HS-5 (cell line): ENCODE measurements around the gene SPATA46.

Experiments used
- DNase-seq: peaks from one replicate; pipeline ENCODE4 v3.0.0-alpha.2; 2012; ENCODE audit warnings: low read depth

Gene SPATA46

GRCh38 chr1:162391790-162392563, 15.3 kb upstream of the SPATA46 start:
- no peak for DNase-seq

GRCh38 chr1:162390396-162391185, 13.9 kb upstream of the SPATA46 start:
- no peak for DNase-seq

DNA sequence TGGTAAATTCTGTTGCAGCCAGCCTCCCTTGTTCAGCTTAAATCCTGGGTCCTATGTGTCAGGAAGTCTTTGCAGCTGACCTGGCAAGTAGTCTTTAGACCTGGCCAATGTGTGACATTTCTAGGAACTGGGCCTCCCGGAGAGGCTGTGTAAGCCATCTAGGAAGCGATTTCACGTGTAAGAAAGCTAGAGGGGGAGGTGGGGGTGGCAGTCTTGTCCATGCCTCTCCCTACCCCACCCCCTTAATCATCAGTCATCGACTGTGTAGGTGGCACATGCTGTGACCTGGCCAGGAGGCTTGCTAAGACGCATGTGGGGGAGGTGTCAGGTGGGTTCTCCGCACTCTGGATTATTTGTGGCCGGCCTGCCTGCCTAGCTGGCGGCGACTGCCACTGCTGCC, 13.3 kb upstream of the SPATA46 start:
- no peak for DNase-seq

- DNase-seq: no peak
Measured at GRCh38 chr1:162389021-162389818, 12.6 kb upstream of the SPATA46 start.

GRCh38 chr1:162388615-162389014, 12.0 kb upstream of the SPATA46 start:
- DNase-seq: no peak

DNA sequence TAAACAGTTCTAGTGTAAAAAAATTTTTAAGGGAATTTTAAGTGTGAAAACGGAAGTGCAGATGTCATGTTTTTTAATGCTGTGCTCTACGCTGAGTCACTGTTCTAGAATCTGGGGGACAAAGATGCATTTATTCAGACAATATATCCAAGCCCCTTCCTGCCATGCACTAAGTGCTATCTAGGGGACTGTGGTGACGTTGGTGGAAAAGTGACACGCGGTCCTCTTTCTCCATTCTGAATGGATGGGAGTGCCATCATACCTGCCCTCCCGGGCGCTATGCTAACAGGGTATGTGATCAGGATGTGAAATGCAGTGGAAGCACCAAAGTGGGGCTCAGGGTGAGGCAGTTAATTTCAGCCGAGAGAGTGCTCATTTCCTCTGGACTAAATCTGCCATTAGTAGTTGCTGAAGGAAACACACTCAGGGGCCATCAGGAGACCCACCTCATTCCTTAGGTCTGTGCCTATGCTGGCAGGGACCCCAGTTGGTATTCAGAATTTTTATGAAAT, 11.5 kb upstream of the SPATA46 start:
- DNase-seq: no peak

GRCh38 chr1:162387226-162388082, 10.8 kb upstream of the SPATA46 start:
- DNase-seq: no peak

DNA sequence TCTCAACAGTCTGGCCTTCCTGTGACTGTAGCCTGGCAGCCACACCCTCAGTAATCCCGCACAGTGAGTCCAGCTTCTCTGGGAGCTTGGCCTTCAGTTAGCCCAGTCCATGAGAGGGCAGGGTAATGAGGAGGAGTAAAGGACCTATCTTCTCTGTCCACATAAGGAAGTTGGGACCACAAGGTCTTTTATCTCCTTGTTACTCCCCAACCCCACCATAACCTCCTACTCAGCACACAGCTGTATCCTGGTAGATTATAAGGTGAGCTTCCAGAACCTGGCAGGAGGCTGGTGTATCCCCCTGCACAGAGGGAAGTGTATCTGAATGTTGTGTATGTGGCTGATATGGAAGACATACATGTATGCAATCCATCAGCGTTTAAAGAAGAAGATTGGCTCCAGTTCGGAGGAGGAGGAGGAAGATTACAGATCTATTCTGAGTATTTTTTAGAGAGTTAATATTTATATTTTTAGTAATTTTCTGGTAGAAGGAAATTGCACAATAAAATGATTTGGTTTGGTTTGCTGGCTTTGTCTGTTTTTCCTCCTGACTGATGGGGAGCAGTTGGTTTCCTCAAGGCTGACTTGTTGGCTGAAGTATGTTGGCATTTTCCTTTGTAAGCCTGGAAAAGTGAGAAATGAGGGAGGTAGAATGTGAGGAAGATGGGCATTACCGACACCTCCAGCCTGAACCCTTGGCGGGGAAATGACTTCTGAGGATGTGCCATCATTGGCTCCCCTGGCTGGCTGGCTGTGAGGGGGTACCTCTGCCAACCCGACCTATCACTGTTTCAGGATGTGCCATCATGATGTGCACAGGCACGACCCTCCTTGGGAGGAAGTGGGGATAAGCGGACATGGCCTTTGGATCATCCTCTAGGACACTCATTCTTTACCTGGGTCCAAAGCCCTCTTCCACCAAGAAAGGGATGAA, 9.9 kb upstream of the SPATA46 start:
- no peak for DNase-seq

GRCh38 chr1:162385702-162386101, 9.0 kb upstream of the SPATA46 start:
- no peak for DNase-seq

- no peak for DNase-seq
Measured at GRCh38 chr1:162385280-162385623, 8.6 kb upstream of the SPATA46 start.

GRCh38 chr1:162384601-162385279, 8.1 kb upstream of the SPATA46 start:
- no peak for DNase-seq

- DNase-seq: no peak
Measured at GRCh38 chr1:162384116-162384515, 7.5 kb upstream of the SPATA46 start.

GRCh38 chr1:162383516-162383915, 6.9 kb upstream of the SPATA46 start:
- DNase-seq: no peak

- no peak for DNase-seq
Measured at GRCh38 chr1:162383091-162383490, 6.4 kb upstream of the SPATA46 start.

- DNase-seq: no peak
Measured at GRCh38 chr1:162381941-162382750, 5.5 kb upstream of the SPATA46 start.

GRCh38 chr1:162381383-162381782, 4.7 kb upstream of the SPATA46 start, which contains the start of gene C1orf226:
Gene C1orf226 (plus strand): TSS chr1:162381728. CDS start chr1:162381902, 174 bp downstream.
- DNase-seq: no peak

DNA sequence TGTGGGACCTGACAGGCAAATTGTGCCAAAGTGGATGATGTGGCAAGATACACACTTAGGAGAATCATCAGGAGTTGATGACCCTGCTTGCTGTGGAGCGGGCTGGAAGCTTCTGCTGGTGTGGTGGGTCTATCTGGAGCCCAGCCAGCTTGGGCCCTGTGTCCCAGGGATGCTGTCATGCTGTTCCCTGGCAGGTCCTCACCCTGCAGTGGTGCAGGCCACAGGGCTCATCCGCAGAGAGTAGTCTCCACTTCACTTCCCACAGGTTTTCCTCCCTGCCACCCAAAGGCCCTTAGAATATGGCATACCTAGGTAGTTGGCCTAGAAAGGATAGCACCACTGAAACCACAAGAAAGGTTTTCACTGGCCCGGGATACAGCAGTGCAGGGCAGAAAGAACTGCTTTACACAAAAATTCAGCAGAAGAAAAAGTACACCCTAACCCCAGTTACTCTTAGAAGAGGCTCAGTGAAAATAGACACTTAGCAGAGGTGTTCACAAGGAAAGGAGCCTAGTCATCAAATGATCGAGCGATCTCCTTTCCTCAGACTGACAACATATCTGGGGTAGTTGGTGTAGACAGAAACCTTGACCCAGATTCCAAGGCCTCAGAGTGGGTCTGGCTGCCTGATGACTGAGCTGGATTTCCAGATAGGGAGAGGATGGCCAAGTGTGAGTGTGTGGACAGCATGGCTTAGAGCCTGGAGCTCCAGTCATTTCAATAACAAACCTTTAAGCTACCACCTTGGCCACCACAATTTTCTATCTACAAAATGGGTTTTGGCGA, 3.6 kb upstream of the SPATA46 start:
- DNase-seq: no peak

DNA sequence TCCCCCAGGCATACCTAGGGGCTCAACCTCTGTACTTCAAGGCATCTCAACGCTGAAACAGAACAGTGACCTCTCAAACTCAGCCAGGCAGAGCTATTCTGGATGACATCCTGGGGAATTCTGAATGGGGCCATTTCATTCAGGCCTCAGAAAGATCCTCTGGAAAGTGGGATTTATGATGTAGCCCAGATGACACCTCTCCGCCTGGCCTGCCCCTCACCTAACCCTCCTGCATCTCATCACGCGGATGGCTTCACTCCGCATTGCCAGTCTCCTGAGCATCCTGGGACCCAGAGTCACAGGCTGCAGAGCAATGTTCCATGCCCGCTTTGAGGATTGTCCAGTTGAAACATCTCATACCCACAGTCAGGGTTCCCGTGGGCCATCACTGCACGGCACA, 1.2 kb downstream of the SPATA46 start:
- no peak for DNase-seq
